Mucosa of rectum (tissue), 2 donors: ENCODE measurements around the gene AGBL4.

Source experiments
- H3K27ac ChIP-seq, 2 donors: one replicate each; pipeline ENCODE4 v1.7.0; 2013; ENCODE audit warnings: inconsistent platforms in 2 of 2, low read depth in 2 of 2, low read length in 2 of 2
- H3K27me3 ChIP-seq, 2 donors: one replicate each; pipeline ENCODE4 v1.7.0; 2013; ENCODE audit warnings: low read length in 2 of 2; ENCODE audit not compliant: control insufficient read depth in 2 of 2, insufficient read depth in 2 of 2
- H3K36me3 ChIP-seq, 2 donors: one replicate each; pipeline ENCODE4 v1.7.0; 2013; ENCODE audit warnings: low read length in 2 of 2; ENCODE audit not compliant: control insufficient read depth in 2 of 2, insufficient read depth in 2 of 2
- H3K4me1 ChIP-seq, 2 donors: one replicate each; pipeline ENCODE4 v1.7.0; 2013; ENCODE audit warnings: low read length in 2 of 2, mild to moderate bottlenecking in 1 of 2; ENCODE audit not compliant: control insufficient read depth in 2 of 2, insufficient read depth in 2 of 2
- H3K4me3 ChIP-seq, 2 donors: one replicate each; pipeline ENCODE4 v1.7.0; 2013; ENCODE audit warnings: low read length in 2 of 2
- H3K9ac ChIP-seq, 2 donors: one replicate each; pipeline ENCODE4 v1.7.0; 2013; ENCODE audit warnings: low read length in 2 of 2, low read depth in 1 of 2, mild to moderate bottlenecking in 1 of 2
- H3K9me3 ChIP-seq, 2 donors: one replicate each; pipeline ENCODE4 v1.7.0; 2013; ENCODE audit warnings: low read length in 2 of 2; ENCODE audit not compliant: control insufficient read depth in 2 of 2
- donor health status: healthy.
- donor health status: Normal muscosa, but diverticular disease.

The AGBL4 gene

DNA sequence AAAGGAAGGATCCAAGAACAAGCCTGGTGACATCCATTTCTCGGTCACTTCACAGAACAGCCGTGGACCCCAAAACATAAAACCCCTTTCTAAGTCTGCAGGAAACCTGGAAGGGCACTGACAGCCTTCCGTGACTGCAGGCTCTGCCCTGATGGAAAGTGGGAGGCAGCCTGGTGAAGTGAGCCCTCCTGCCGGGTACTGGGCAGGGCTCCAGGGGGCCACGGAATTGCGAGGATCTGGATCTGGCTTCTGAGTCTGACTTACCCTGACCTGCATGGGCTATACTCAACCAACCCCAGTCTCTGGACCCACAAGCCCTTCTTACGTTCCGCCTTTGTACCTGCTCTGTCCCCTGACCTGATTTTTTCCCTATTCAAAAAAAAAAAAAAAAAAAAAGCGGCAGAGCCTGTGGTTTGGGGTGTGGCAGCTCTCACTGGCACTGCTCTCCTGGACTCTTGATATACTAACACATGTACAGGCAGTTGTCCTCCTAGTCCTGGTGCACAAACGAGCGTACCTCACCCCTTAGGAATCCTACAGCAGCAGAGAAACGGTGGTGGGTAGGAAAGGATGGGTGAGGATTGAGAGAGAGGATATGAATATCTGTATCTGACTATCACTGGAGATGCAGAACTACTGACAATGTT lies 1330.0 kb downstream of the AGBL4 start:
- Histone ChIP-seq H3K9me3 (no peaks in the 10 kb centered on the region), H3K4me3 (no peak overlapping the region), H3K27ac (no peak overlapping the region), H3K4me1 (no peaks in the 10 kb centered on the region), H3K9ac (no peak overlapping the region), H3K36me3 (no peaks in the 10 kb centered on the region), H3K27me3 (peaks cover 0 to 3% of the 10 kb centered on the region in 2 donors)

DNA sequence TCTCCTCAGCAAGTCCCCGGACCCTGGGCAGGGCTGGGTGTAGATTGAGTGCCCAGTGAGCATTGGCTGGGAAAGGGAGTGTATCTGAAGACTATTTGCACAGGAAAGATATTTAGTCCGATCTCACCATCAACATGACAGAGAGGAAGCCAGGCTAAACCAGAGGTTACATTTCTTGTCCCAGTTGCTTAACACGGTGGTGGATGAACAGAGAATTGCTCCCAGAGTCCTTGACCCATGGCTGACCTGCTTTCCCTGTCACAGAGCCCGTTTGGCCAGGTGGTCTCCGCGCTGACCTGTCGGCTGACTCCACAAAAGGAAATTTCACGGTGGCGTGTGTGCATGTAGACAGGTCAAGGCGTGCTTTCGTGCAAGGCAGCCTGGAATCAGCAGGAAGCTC lies 1330.6 kb downstream of the AGBL4 start:
- Histone ChIP-seq H3K4me3 (no peak overlapping the region), H3K4me1 (no peaks in the 10 kb centered on the region), H3K27me3 (peaks cover 0 to 3% of the 10 kb centered on the region in 2 donors), H3K9ac (no peak overlapping the region), H3K9me3 (no peaks in the 10 kb centered on the region), H3K36me3 (no peaks in the 10 kb centered on the region), H3K27ac (no peak overlapping the region)

DNA sequence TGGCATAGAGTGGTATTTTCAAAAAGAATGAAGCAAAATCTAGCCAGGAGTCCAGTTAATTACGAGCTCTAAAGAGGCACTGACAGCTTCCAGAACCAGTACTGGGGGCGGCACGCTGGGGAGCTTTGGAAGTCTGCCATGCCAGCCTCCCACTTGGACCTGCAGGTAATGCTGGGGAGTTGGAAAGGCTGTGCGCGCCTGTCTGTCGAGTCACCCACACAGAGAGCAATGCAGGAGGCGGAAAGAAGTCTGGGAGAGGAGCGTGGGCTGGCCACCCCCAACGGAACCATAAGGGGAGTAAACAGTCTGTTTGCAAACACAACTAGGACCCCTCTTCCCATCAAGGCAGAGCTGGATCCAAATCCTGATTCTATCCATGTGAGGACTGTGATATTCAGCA lies 1331.5 kb downstream of the AGBL4 start:
- no peak overlapping the region for H3K9ac ChIP-seq
- peaks cover 0 to 3% of the 10 kb centered on the region in 2 donors for H3K27me3 ChIP-seq
- H3K4me3 ChIP-seq: no peak overlapping the region
- no peaks in the 10 kb centered on the region for H3K9me3 ChIP-seq
- H3K4me1 ChIP-seq: no peaks in the 10 kb centered on the region
- H3K27ac ChIP-seq: no peak overlapping the region
- no peaks in the 10 kb centered on the region for H3K36me3 ChIP-seq

DNA sequence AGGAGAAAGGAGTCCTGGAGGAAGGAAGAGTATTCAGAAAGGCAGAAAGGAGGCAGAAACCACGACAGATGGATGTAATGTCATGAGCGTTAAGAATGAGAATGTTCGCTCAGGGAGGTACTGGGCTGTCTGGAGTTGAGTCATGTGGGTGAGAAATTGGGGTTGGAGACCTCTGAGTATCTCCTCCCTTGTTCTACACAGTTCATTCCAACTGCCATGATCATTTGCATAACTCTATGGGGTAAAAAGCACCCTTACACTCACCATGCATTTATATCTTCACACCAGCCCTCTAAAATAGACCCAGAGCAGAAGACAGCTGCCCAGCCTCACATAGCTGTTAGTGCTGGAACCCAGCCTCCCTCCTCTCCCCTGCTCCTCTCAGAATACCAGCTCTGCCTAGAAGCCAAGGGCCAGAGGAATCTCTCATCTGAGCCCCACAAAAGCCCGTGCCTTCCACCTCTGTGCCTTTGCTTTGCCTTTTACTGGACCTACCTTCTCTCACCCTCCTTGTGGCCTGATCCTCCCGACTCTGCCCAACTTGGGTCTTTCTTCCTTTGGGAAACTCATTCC lies 1332.2 kb downstream of the AGBL4 start:
- H3K9me3 ChIP-seq: no peaks in the 10 kb centered on the region
- no peak overlapping the region for H3K27ac ChIP-seq
- H3K4me1 ChIP-seq: no peaks in the 10 kb centered on the region
- H3K4me3 ChIP-seq: no peak overlapping the region
- H3K27me3 ChIP-seq: peaks cover 0 to 3% of the 10 kb centered on the region in 2 donors
- H3K36me3 ChIP-seq: no peaks in the 10 kb centered on the region
- no peak overlapping the region for H3K9ac ChIP-seq

DNA sequence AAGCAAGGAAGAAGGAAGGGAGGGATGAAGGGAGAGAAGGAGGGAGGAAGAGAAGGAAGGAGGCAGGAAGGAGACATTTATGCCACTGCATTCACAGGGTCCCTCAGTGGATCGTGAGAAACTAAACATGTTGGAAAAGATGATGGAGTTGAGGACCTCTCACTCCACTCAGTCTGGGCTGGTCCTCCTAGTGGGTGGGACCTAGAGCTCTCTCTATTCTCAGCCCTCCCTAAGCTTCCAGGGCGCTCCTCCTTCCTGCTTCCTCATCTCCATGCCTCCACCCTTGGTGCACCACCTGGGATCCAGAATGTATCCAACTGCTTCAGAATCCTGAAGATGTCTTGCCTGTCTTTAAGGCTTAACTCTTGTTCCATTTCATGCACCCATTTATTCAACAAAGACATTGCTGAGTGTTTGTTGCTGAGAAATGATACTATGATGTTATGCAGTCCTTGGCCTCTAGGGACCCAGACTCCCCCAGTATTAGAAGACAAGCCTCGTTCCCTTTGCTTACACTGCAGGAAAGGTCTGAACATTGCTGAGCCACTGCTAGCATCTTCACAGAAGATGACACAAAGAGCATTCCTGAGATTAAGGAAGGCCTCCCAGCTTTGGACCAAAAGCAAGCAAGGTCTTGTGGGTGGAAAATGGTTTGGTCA lies 1335.5 kb downstream of the AGBL4 start:
- Histone ChIP-seq H3K9ac (no peak overlapping the region), H3K27ac (no peak overlapping the region), H3K27me3 (peaks cover 0 to 2% of the 10 kb centered on the region in 2 donors), H3K36me3 (no peaks in the 10 kb centered on the region), H3K9me3 (no peaks in the 10 kb centered on the region), H3K4me3 (no peak overlapping the region), H3K4me1 (no peaks in the 10 kb centered on the region)

DNA sequence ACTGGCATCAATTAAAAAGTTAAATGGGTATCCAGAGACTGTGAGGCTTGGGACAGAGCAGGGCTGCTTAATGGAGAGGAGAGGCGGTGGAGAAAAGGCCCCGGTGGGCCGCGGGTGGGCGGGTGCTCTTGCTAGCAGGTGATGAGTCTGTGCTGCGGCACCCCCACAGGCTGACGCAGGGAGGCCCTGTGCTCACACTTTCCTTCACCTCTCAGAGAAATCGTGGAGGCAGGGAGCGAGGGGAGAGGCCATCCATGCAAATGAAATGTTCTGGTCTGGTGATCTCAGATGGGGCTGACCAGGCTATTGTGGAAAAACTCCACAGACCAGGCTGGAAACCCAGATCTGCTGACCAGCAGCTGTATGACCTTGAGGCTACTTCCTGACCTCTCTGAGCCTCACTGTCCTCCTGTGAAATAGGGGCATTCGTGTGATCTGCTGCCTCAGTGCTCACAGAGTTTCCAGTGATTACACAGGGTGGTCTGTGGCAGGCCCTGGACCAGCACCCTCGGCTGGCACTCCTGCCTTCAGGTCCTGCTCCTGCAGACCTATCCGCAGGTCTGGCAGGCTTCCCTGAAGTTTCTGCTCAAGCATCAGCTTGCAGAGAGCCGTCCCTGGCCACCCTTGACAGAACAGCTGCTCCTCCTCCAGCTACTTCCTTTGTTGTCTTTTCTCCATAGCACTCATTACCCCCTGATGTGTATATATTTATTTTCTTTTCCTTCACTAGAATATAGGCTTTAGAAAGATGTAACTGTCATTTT lies 1336.3 kb downstream of the AGBL4 start:
- no peaks in the 10 kb centered on the region for H3K36me3 ChIP-seq
- no peak overlapping the region for H3K4me3 ChIP-seq
- no peaks in the 10 kb centered on the region for H3K27me3 ChIP-seq
- H3K9ac ChIP-seq: no peak overlapping the region
- no peaks in the 10 kb centered on the region for H3K9me3 ChIP-seq
- H3K4me1 ChIP-seq: no peaks in the 10 kb centered on the region
- H3K27ac ChIP-seq: no peak overlapping the region

DNA sequence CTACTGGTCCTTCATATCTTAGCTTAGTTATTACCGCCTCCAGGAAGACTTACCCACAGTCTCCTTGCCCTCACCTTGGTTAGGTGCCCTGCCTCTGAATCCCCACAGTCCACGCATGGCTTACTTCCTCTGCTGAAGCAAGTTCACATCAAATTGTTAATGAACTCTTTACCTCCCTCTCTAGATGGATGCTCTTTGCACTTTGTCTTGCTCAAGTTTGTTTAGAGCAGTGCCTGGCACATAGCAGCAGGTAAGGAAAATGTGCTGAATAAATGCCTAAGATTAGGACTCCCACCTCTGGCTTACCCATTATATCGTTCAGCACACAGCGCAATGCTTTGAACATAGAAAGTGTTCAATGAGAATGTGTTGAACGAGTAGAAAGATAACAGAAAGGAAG lies 1337.6 kb downstream of the AGBL4 start:
- Histone ChIP-seq H3K9ac (no peak overlapping the region), H3K9me3 (no peaks in the 10 kb centered on the region), H3K27me3 (no peaks in the 10 kb centered on the region), H3K27ac (no peak overlapping the region), H3K4me1 (no peaks in the 10 kb centered on the region), H3K4me3 (no peak overlapping the region), H3K36me3 (no peaks in the 10 kb centered on the region)

DNA sequence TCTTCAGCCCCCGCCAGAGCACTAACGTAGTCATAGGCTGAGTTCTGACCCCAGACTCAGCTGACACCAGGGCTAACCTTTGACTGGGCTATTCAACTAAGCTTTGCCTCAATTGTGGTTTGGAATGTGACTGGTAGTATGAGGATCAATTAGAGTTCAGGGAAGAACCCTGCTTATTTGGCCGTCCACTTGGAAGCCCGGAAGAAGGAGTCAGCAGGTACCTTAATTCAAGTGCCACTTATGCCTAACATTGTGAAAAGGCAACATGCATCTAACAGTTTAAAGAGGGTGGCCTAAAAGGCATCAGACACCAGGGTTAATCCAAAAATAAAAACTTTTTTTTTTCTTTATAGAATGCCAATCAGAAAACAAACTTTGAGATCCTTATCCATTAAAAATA lies 1339.4 kb downstream of the AGBL4 start:
- H3K4me3 ChIP-seq: no peak overlapping the region
- no peaks in the 10 kb centered on the region for H3K4me1 ChIP-seq
- no peaks in the 10 kb centered on the region for H3K27me3 ChIP-seq
- H3K27ac ChIP-seq: no peak overlapping the region
- no peaks in the 10 kb centered on the region for H3K36me3 ChIP-seq
- H3K9ac ChIP-seq: no peak overlapping the region
- H3K9me3 ChIP-seq: no peaks in the 10 kb centered on the region

DNA sequence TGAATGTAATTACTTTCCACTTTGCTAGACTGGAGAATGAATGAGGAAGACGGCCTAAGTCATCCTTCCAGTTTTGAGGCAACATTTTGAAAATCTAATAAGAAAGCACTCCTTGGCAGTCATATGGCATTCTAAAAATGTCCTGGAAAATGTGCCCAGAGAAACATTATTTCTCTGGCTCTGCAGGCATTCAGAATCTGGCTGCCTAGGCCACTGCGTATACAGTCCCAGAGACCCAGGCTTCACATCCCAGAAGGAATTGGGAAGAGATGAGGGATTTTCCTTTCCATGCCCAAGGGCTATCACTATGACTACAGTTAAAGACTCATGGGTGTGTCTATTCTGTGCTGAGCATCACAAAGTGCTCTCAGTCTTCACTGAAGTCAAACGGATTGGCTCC lies 1339.9 kb downstream of the AGBL4 start:
- Histone ChIP-seq H3K4me1 (no peaks in the 10 kb centered on the region), H3K27ac (no peak overlapping the region)

More for the DNA sequence above, 1339.9 kb downstream of the AGBL4 start:
- H3K4me3 ChIP-seq: no peak overlapping the region
- no peaks in the 10 kb centered on the region for H3K36me3 ChIP-seq
- H3K9me3 ChIP-seq: no peaks in the 10 kb centered on the region
- no peak overlapping the region for H3K9ac ChIP-seq
- H3K27me3 ChIP-seq: no peaks in the 10 kb centered on the region
